HepG2 (cell line): Measurements from ENCODE around the gene SCYL1. TPM values are rescaled to one million over a fixed set of nuclear protein-coding genes. Genes with fewer than 3 reads are reported as not detected.

Source experiments
- ARNT ChIP-seq: fragments of 450-650 bp; IDR thresholded peaks from 2 replicates; pipeline ENCODE4 v1.6.1; 2017
- DDIT3 ChIP-seq: sonication (generic); formaldehyde crosslinking; IDR thresholded peaks from 2 replicates; pipeline ENCODE4 v1.4.0; 2020; ENCODE audit warnings: mild to moderate bottlenecking, missing genetic modification reagents
- E2F5 ChIP-seq: sonication (generic); formaldehyde crosslinking; conservative IDR thresholded peaks from 2 replicates; pipeline ENCODE4 v1.4.0; 2020; ENCODE audit warnings: missing genetic modification reagents
- FOXC1 ChIP-seq: sonication (generic); formaldehyde crosslinking; IDR thresholded peaks from 2 replicates; pipeline ENCODE4 v1.8.0; 2022; ENCODE audit warnings: mild to moderate bottlenecking, missing genetic modification reagents, borderline replicate concordance
- HINFP ChIP-seq: sonication (generic); formaldehyde crosslinking; IDR thresholded peaks from 2 replicates; pipeline ENCODE4 v1.4.0; 2020; ENCODE audit warnings: low read depth, mild to moderate bottlenecking, missing genetic modification reagents
- IRX3 ChIP-seq: sonication (generic); formaldehyde crosslinking; IDR thresholded peaks from 2 replicates; pipeline ENCODE4 v1.8.1; 2023; ENCODE audit warnings: mild to moderate bottlenecking, low read depth, missing genetic modification reagents, borderline replicate concordance
- JUND ChIP-seq: sonication (generic); formaldehyde crosslinking; IDR thresholded peaks from 2 replicates; pipeline ENCODE4 v1.8.0; 2022; ENCODE audit warnings: mild to moderate bottlenecking, missing genetic modification reagents
- KLF11 ChIP-seq: IDR thresholded peaks from 2 replicates; pipeline ENCODE4 v1.6.1; 2016; ENCODE audit warnings: missing compliant biosample characterization
- KLF12 ChIP-seq: sonication (generic); formaldehyde crosslinking; IDR thresholded peaks from 2 replicates; pipeline ENCODE4 v1.4.0; 2020; ENCODE audit warnings: missing genetic modification reagents, borderline replicate concordance
- MAZ ChIP-seq, 2 experiments: sonication (generic) in 1 of 2; formaldehyde crosslinking in 1 of 2; IDR thresholded peaks; 2 replicates each; pipeline versions ENCODE4 v1.5.0 to v1.6.1; 2012 to 2020; ENCODE audit warnings: low read depth in 2 of 2, mild to moderate bottlenecking in 2 of 2, borderline replicate concordance in 1 of 2, improper control_type of control experiment in 1 of 2, low read length in 1 of 2, missing genetic modification reagents in 1 of 2, moderate library complexity in 1 of 2
- MTA3 ChIP-seq: sonication (generic); formaldehyde crosslinking; IDR thresholded peaks from 2 replicates; pipeline ENCODE4 v1.4.0; 2020; ENCODE audit warnings: missing genetic modification reagents
- MXD4 ChIP-seq: IDR thresholded peaks from 2 replicates; pipeline ENCODE4 v1.6.1; 2016; ENCODE audit warnings: mild to moderate bottlenecking, missing biosample characterization, missing genetic modification reagents
- PRMT3 ChIP-seq: sonication (generic); formaldehyde crosslinking; IDR thresholded peaks from 2 replicates; pipeline ENCODE4 v1.8.1; 2022; ENCODE audit warnings: low read depth, mild to moderate bottlenecking, moderate library complexity, missing genetic modification reagents, borderline replicate concordance
- RBM22 ChIP-seq: fragments of 200-400 bp; formaldehyde crosslinking; optimal IDR thresholded peaks from 2 replicates; pipeline ENCODE3; 2017; ENCODE audit warnings: mild to moderate bottlenecking, low read length, moderate library complexity
- RFXAP ChIP-seq: sonication (generic); formaldehyde crosslinking; IDR thresholded peaks from 2 replicates; pipeline ENCODE4 v1.4.0; 2020; ENCODE audit warnings: missing genetic modification reagents, borderline replicate concordance
- SOX5 ChIP-seq: IDR thresholded peaks from 2 replicates; pipeline ENCODE4 v1.6.1; 2016; ENCODE audit warnings: borderline replicate concordance
- TARDBP ChIP-seq: sonication (generic); formaldehyde crosslinking; IDR thresholded peaks from 2 replicates; pipeline ENCODE4 v1.8.0; 2022; ENCODE audit warnings: mild to moderate bottlenecking, missing genetic modification reagents
- YY1 ChIP-seq: IDR thresholded peaks from 2 replicates; pipeline ENCODE4 v1.6.1; 2011; ENCODE audit warnings: low read length, low read depth, moderate library complexity, mild to moderate bottlenecking; ENCODE audit not compliant: insufficient read depth, insufficient replicate concordance
- ZFP90 ChIP-seq: sonication (generic); formaldehyde crosslinking; IDR thresholded peaks from 2 replicates; pipeline ENCODE4 v1.8.0; 2022; ENCODE audit warnings: missing genetic modification reagents, mild to moderate bottlenecking, inconsistent platforms, borderline replicate concordance
- ZNF33A ChIP-seq: sonication (generic); formaldehyde crosslinking; IDR thresholded peaks from 2 replicates; pipeline ENCODE4 v1.5.1; 2020; ENCODE audit warnings: missing genetic modification reagents, mild to moderate bottlenecking, moderate library complexity, borderline replicate concordance
- ZNF451 ChIP-seq: sonication (generic); formaldehyde crosslinking; IDR thresholded peaks from 2 replicates; pipeline ENCODE4 v1.5.0; 2020; ENCODE audit warnings: mild to moderate bottlenecking, missing genetic modification reagents
- ZNF607 ChIP-seq: sonication (generic); formaldehyde crosslinking; IDR thresholded peaks from 2 replicates; pipeline ENCODE4 v1.5.1; 2020; ENCODE audit warnings: missing genetic modification reagents, mild to moderate bottlenecking, borderline replicate concordance
- ZNF800 ChIP-seq: sonication (generic); formaldehyde crosslinking; IDR thresholded peaks from 2 replicates; pipeline ENCODE4 v1.4.0; 2020; ENCODE audit warnings: missing genetic modification reagents
- polyA plus RNA-seq, 8 experiments: library from polyadenylated mRNA; depleted of rRNA in 3 of 8; stranded (reverse) in 7 of 8; unstranded in 1 of 8; fragments of >200 nt; fragmentation: Illumina TruSeq in 4 of 8; extraction: Trizol in 4 of 8; gene quantifications; 2 replicates each; pipeline versions ENCODE4 v1.2.1 to v1.2.3, GENCODE V29; 2011 to 2016; ENCODE audit warnings: low read depth in 4 of 8, missing spikeins in 1 of 8, mixed read lengths in 1 of 8; ENCODE audit not compliant: insufficient read depth in 1 of 8
- total RNA-seq, 5 experiments: library from RNA; depleted of rRNA; stranded (reverse); fragments of >200 nt; fragmentation: Illumina TruSeq; extraction: Trizol; gene quantifications; 2 replicates each; pipeline ENCODE4 v1.2.3, GENCODE V29; 2016; ENCODE audit warnings: low read depth in 1 of 5

Gene SCYL1
- total and polyA plus RNA-seq, 2 of the 13 experiments (the other 11 are each of a cell fraction or from before 2014, with no cell fraction given): 65.9 to 103 TPM

- TF ChIP-seq FOXC1 (peak; percentile 67; the same call in 1 of the 2 replicates), ZNF33A (CRISPR knock-in tag) (no peak), ZFP90 (CRISPR knock-in tag) (no peak; the same call in 1 of the 2 replicates), JUND (peak; percentile 93), ARNT (no peak), MAZ (IDR thresholded peaks at IDR 0.05; ENCODE audit: borderline replicate concordance, low read depth, low read length) (peak; percentile 89), MAZ (CRISPR knock-in tag; IDR thresholded peaks at IDR 0.05; ENCODE audit: low read depth) (peak; percentile 71), KLF12 (CRISPR knock-in tag) (no peak; the same call in 1 of the 2 replicates), SOX5 (CRISPR knock-in tag) (no peak), ZNF607 (CRISPR knock-in tag) (peak; percentile 87), ZNF451 (CRISPR knock-in tag) (peak; percentile 92), E2F5 (CRISPR knock-in tag) (no peak), HINFP (CRISPR knock-in tag) (no peak), RFXAP (0 out of 2 replicates have a peak, but pooled peaks have one; percentile 54), MXD4 (CRISPR knock-in tag) (0 out of 2 replicates have a peak, but pooled peaks have one; percentile 32), KLF11 (CRISPR knock-in tag) (no peak), ZNF800 (CRISPR knock-in tag) (no peak; the same call in 1 of the 2 replicates), RBM22 (no peak), YY1 (peak; percentile 65), DDIT3 (CRISPR knock-in tag) (no peak), TARDBP (peak; percentile 86), MTA3 (CRISPR knock-in tag) (0 out of 2 replicates have a peak, but pooled peaks have one; percentile 47), PRMT3 (no peak), IRX3 (CRISPR knock-in tag) (no peak; the same call in 1 of the 2 replicates)
These were observed 47.5 kb upstream of the SCYL1 start (continued) for GRCh38 chr11:65477149-65477965.
